GM12878 (cell line): ENCODE results near the gene TCF7L1. TPM values are rescaled to one million over a fixed set of nuclear protein-coding genes. Genes with fewer than 3 reads are reported as not detected.

Experiments
- ATAC-seq: fragments of 200-7000 bp; cut with Tn5 transposase; 3 replicates; pipeline ENCODE4 v1.9.1; 2020; ENCODE audit warnings: mild to moderate bottlenecking, moderate library complexity
- BruUV-seq: library from RNA; stranded (reverse); fragments of 400-500 nt; replicated peaks from 2 replicates; lab custom pipeline; 2021; lab: Mats Ljungman, UMichigan
- CTCF ChIA-PET: fragments of 300-600 bp; sonication (Branson Sonifier 250); formaldehyde crosslinking; extraction: SDS; loops from one replicate; lab custom pipeline; 2021; ENCODE audit warnings: inconsistent platforms; lab: Yijun Ruan, JAX
- POLR2A ChIA-PET: fragments of 350-600 bp; formaldehyde crosslinking; extraction: SDS; loops from one replicate; lab custom pipeline; 2021; ENCODE audit warnings: inconsistent platforms; lab: Charles Lee
- RAD21 ChIA-PET: fragments of 300-600 bp; sonication (Branson Sonifier 250); formaldehyde crosslinking; loops from one replicate; lab custom pipeline; 2023; ENCODE audit warnings: antibody characterized with exemption; ENCODE audit not compliant: unreplicated experiment; lab: Charles Lee
- SMC1A ChIA-PET: fragments of 300-600 bp; sonication (Branson Sonifier 250); formaldehyde crosslinking; loops from one replicate; lab custom pipeline; 2023; ENCODE audit not compliant: unreplicated experiment, uncharacterized antibody; lab: Charles Lee
- DNase-seq: peaks from one replicate; pipeline ENCODE4 v3.0.0-alpha.2; 2011; ENCODE audit warnings: low read depth, low spot score
- FAIRE-seq: peaks from 3 replicates; lab custom pipeline; 2011; peaks lifted over from hg19 to GRCh38; lab: Jason Lieb, UNC
- H2AFZ ChIP-seq: 2 replicates; pipeline ENCODE4 v1.6.0; 2011; ENCODE audit warnings: low read depth, low read length, control low read depth; ENCODE audit not compliant: control insufficient read depth
- H3K27ac ChIP-seq: 2 replicates; pipeline ENCODE4 v1.5.1; 2011; ENCODE audit warnings: control low read depth; ENCODE audit not compliant: control insufficient read depth, insufficient read depth
- H3K27me3 ChIP-seq, 2 experiments: replicated peaks in 1 of 2; 2 replicates each; pipeline versions ENCODE4 v1.6.0 to v1.6.1; 2011; ENCODE audit warnings: low read length in 1 of 2; ENCODE audit not compliant: control insufficient read depth in 2 of 2, insufficient read depth in 2 of 2
- H3K36me3 ChIP-seq, 2 experiments: 2 replicates each; pipeline ENCODE4 v1.5.1; 2011; ENCODE audit warnings: low read length in 1 of 2; ENCODE audit not compliant: control insufficient read depth in 2 of 2, insufficient read depth in 2 of 2
- H3K4me1 ChIP-seq: 2 replicates; pipeline ENCODE4 v1.6.1; 2011; ENCODE audit warnings: mild to moderate bottlenecking, low read length, moderate library complexity, mixed read lengths; ENCODE audit not compliant: control insufficient read depth, insufficient read depth
- H3K4me2 ChIP-seq: 2 replicates; pipeline ENCODE4 v1.6.0; 2011; ENCODE audit warnings: control low read depth; ENCODE audit not compliant: control insufficient read depth, insufficient read depth
- H3K4me3 ChIP-seq: fragments of 200-600 bp; sonication (generic); 2 replicates; pipeline ENCODE4 v1.5.1; 2016
- H3K79me2 ChIP-seq: 2 replicates; pipeline ENCODE4 v1.6.0; 2011; ENCODE audit warnings: low read length; ENCODE audit not compliant: control insufficient read depth, insufficient read depth
- H3K9ac ChIP-seq: 2 replicates; pipeline ENCODE4 v1.8.0; 2011; ENCODE audit warnings: low read length, control low read depth, mixed read lengths; ENCODE audit not compliant: control insufficient read depth, insufficient read depth
- H3K9me3 ChIP-seq: replicated peaks from 3 replicates; pipeline ENCODE4 v1.5.1; 2011; ENCODE audit warnings: mild to moderate bottlenecking, low read length; ENCODE audit not compliant: control insufficient read depth, insufficient read depth
- H4K20me1 ChIP-seq: 2 replicates; pipeline ENCODE4 v1.6.0; 2011; ENCODE audit not compliant: control insufficient read depth, insufficient read depth
- CREM ChIP-seq: IDR thresholded peaks from 2 replicates; pipeline ENCODE4 v1.6.1; 2014; ENCODE audit warnings: antibody characterized with exemption, low read depth
- ESRRA ChIP-seq: IDR thresholded peaks from 2 replicates; pipeline ENCODE4 v1.6.1; 2012; ENCODE audit warnings: mild to moderate bottlenecking, low read length, improper control_type of control experiment
- IKZF1 ChIP-seq: fragments of 450-650 bp; conservative IDR thresholded peaks from 2 replicates; pipeline ENCODE4 v1.6.1; 2017; ENCODE audit warnings: antibody characterized with exemption, mild to moderate bottlenecking
- KLF5 ChIP-seq: fragments of 450-650 bp; IDR thresholded peaks from 2 replicates; pipeline ENCODE4 v1.6.1; 2014; ENCODE audit warnings: mild to moderate bottlenecking; ENCODE audit not compliant: partially characterized antibody
- MEF2A ChIP-seq: IDR thresholded peaks from 2 replicates; pipeline ENCODE4 v1.6.1; 2011; ENCODE audit warnings: low read depth, mild to moderate bottlenecking, low read length, moderate library complexity; ENCODE audit not compliant: insufficient read depth
- MYB ChIP-seq: fragments of 150-350 bp; IDR thresholded peaks from 2 replicates; pipeline ENCODE4 v1.6.1; 2014; ENCODE audit warnings: mild to moderate bottlenecking, low read depth, low read length, borderline replicate concordance
- POLR2A ChIP-seq: IDR thresholded peaks from 2 replicates; pipeline ENCODE4 v1.6.1; 2011; ENCODE audit warnings: low read depth, mild to moderate bottlenecking, low read length
- RB1 ChIP-seq: fragments of 450-650 bp; formaldehyde crosslinking; IDR thresholded peaks from 2 replicates; pipeline ENCODE4 v1.6.1; 2017; ENCODE audit warnings: mild to moderate bottlenecking, borderline replicate concordance
- REST ChIP-seq: IDR thresholded peaks from 2 replicates; pipeline ENCODE4 v1.6.1; 2012; ENCODE audit warnings: mild to moderate bottlenecking, low read depth, low read length
- SKIL ChIP-seq: fragments of 450-650 bp; IDR thresholded peaks from 2 replicates; pipeline ENCODE4 v1.6.1; 2017; ENCODE audit warnings: mild to moderate bottlenecking, low read depth, inconsistent platforms; ENCODE audit not compliant: poor library complexity, severe bottlenecking
- SMARCA5 ChIP-seq: fragments of 450-650 bp; IDR thresholded peaks from 2 replicates; pipeline ENCODE4 v1.6.1; 2017; ENCODE audit warnings: mild to moderate bottlenecking
- SP1 ChIP-seq: IDR thresholded peaks from one replicate; pipeline ENCODE4 v1.6.1; 2011; ENCODE audit warnings: low read depth, low read length
- ZNF592 ChIP-seq: fragments of 450-650 bp; IDR thresholded peaks from 2 replicates; pipeline ENCODE4 v1.6.1; 2017; ENCODE audit warnings: mild to moderate bottlenecking, moderate library complexity
- ZSCAN29 ChIP-seq: fragments of 450-650 bp; IDR thresholded peaks from 2 replicates; pipeline ENCODE4 v1.6.1; 2017; ENCODE audit warnings: mild to moderate bottlenecking, moderate library complexity
- WGBS: methylation state at CpG from one replicate; pipeline ENCODE4 v1.1.6; 2016; ENCODE audit warnings: low lambda C conversion rate; ENCODE audit not compliant: insufficient replicate concordance, insufficient coverage; ENCODE audit errors: missing lambda C conversion rate; 5-methylcytosine and 5-hydroxymethylcytosine counted together
- in situ Hi-C: fragments of 300-500 bp; cut with MboI; formaldehyde crosslinking; loops from 9 replicates; pipeline ENCODE4 v1.14.3; 2018; ENCODE audit warnings: mixed read lengths
- intact Hi-C: fragments of 100-400 bp; cut with micrococcal nuclease; formaldehyde crosslinking; loops from one replicate; pipeline ENCODE4 v1.14.2; 2022; ENCODE audit not compliant: unreplicated experiment
- polyA plus RNA-seq, 11 experiments: library from polyadenylated mRNA; depleted of rRNA in 4 of 11; unstranded in 6 of 11; stranded (reverse) in 5 of 11; fragments of >200 nt; fragmentation: Nextera tagmentation in 4 of 11; fragmentation: Illumina TruSeq in 1 of 11; extraction: Ambion mirVana in 4 of 11; extraction: Trizol in 1 of 11; gene quantifications; 1 replicate in 1 of 11; 2 replicates in 10 of 11; pipeline versions ENCODE4 v1.2.1 to v1.2.3, GENCODE V29; 2011 to 2016; ENCODE audit warnings: inconsistent platforms in 2 of 11, missing spikeins in 2 of 11, low read depth in 1 of 11
- total RNA-seq, 4 experiments: library from RNA; depleted of rRNA in 3 of 4; stranded (reverse); fragments of >200 nt in 3 of 4; fragmentation: Illumina TruSeq in 1 of 4; extraction: Trizol in 1 of 4; gene quantifications; 2 replicates each; pipeline versions ENCODE4 v1.2.1 to v1.2.3, GENCODE V29; 2013 to 2021

Gene TCF7L1
- total and polyA plus RNA-seq, 10 of the 15 experiments (the other 5 are each of a cell fraction or from before 2014, with no cell fraction given), result 0.03 to 0.11 (median 0.10) TPM; not detected in 7

GRCh38 chr2:85188852-85189251 lies 55.7 kb downstream of the TCF7L1 start:
- H3K27me3 ChIP-seq, result no peaks in the 10 kb centered on the region; a peak in 2 of 4 replicates
- FAIRE-seq, result no peak
- TF ChIP-seq MYB, result no peak
- no peak for TF ChIP-seq POLR2A
- no peak for TF ChIP-seq ZSCAN29
- TF ChIP-seq ESRRA, result no peak
- no peak for TF ChIP-seq KLF5
- TF ChIP-seq ZNF592, result no peak
- TF ChIP-seq MEF2A, result no peak
- TF ChIP-seq SMARCA5, result no peak
- TF ChIP-seq RB1, result no peak
- TF ChIP-seq SKIL, result no peak
- no peak for TF ChIP-seq REST
- TF ChIP-seq IKZF1, result no peak
- no peak for TF ChIP-seq CREM
- TF ChIP-seq SP1, result no peak
- TF ChIP-seq, all 136 proteins: peak for 0
- Histone ChIP-seq H2AFZ (no peak overlapping the region), H3K79me2 (no peaks in the 10 kb centered on the region), H3K9me3 (no peaks in the 10 kb centered on the region), H3K9ac (no peak overlapping the region), H3K27ac (no peak overlapping the region), H4K20me1 (no peaks in the 10 kb centered on the region), H3K4me3 (no peak overlapping the region), H3K4me1 (no peaks in the 10 kb centered on the region), H3K4me2 (no peak overlapping the region), H3K36me3 (no peaks in the 10 kb centered on the region)
- ChIA-PET SMC1A (no interaction called here), RAD21 (no interaction called here), POLR2A (no interaction called here), CTCF (interaction anchor here (1.8 kb wide), 1 partner anchor 11 kb away, joined by 6 read pairs; no protein-coding TSS in a partner anchor)
- intact Hi-C loops, result no loop called here
- WGBS, result 42% methylated on average over 5 of the region's 5 CpGs
- DNase-seq (no peak), ATAC-seq (no peak)
- no TSS peak for BruUV-seq
- in situ Hi-C loops, result no loop called here
